ENCODE results near the gene KRTAP3-1. TPM values are rescaled to one million over a fixed set of nuclear protein-coding genes. Genes with fewer than 3 reads are reported as not detected.

Gene KRTAP3-1
- total RNA-seq, 1 experiment from 2014 or later, result not detected

DNA sequence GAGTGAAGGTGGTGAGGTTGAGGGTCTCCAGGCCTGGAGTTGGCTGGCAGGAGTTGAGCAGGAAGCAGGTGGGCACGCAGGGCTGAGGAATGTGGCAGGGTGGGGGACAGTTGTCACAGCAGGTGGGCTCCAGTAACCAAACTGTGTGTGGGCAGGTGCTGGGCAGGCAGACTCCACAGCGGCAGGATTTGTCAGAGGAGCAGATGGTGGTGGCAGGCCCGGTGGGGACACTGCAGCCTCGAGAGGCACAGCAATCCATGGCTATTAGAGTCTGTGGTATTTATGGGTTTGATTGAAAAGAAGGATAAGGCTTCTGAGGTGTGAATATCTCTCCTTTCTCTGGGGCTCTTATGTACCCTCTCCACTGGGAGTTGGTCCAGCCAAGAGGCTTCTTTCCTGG, 15.1 kb downstream of the KRTAP3-1 start, which contains the start of gene KRTAP3-3:
KRTAP3-3 (minus strand) TSS at position 326 of the 400 bp plus-strand sequence; CDS start at position 259, 67 bp downstream.
- POLR2A ChIA-PET, result no interaction called here

DNA sequence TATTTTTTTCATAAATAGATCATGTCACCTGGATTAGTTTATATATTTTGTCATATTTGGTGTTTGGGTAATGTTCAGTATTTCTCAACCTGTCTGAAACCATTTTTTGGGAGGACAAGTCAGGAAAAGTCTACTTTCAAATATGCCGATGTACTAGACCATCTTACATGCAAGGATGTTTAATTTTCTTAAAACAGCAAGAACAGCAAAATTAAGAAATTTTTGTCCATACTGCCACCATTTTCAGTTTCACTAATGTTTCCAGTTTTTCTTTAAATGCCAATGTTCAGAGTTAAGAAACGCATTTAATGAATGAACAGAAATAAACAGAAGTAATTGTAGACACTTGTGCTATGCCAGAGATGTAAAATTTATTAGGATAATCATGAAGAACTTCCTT, 15.8 kb downstream of the KRTAP3-1 start:
- no peak for DNase-seq (ENCODE audit: low spot score)
- POLR2A ChIA-PET, result no interaction called here
- CTCF ChIA-PET, result no interaction called here
- Mint-ChIP-seq H3K27ac (no peak overlapping the region), H3K9me3 (peaks cover 6% of the 10 kb centered on the region), H3K4me1 (peaks cover 7% of the 10 kb centered on the region; the same call in 1 of the 2 replicates), H3K36me3 (no peaks in the 10 kb centered on the region), H3K27me3 (ENCODE audit: low read depth) (no peaks in the 10 kb centered on the region), H3K4me3 (no peak overlapping the region)
- ATAC-seq, result no peak
- no peak for TF ChIP-seq ZNF425 (CRISPR knock-in tag; conservative IDR thresholded peaks at IDR 0.05)
- no peak for TF ChIP-seq FOXP4 (CRISPR knock-in tag; IDR thresholded peaks at IDR 0.05)
- no peak for TF ChIP-seq ATF1 (CRISPR knock-in tag; IDR thresholded peaks at IDR 0.05)
- TF ChIP-seq USF1 (CRISPR knock-in tag; IDR thresholded peaks at IDR 0.05), result no peak
- TF ChIP-seq ATF3 (CRISPR knock-in tag; conservative IDR thresholded peaks at IDR 0.05), result no peak
- TF ChIP-seq ATF6 (CRISPR knock-in tag; IDR thresholded peaks at IDR 0.05), result no peak
- no peak for TF ChIP-seq MAX (CRISPR knock-in tag; IDR thresholded peaks at IDR 0.05)
- no peak for TF ChIP-seq JUN (CRISPR knock-in tag; IDR thresholded peaks at IDR 0.05)
- no peak for TF ChIP-seq CREM (CRISPR knock-in tag; IDR thresholded peaks at IDR 0.05)
- TF ChIP-seq E2F4 (CRISPR knock-in tag; IDR thresholded peaks at IDR 0.05; ENCODE audit: borderline replicate concordance, low read depth), result no peak
- TF ChIP-seq RORB (CRISPR knock-in tag; IDR thresholded peaks at IDR 0.05), result no peak
- TF ChIP-seq ZNF232 (CRISPR knock-in tag; IDR thresholded peaks at IDR 0.05), result no peak

More for the DNA sequence above, 15.1 kb downstream of the KRTAP3-1 start, which contains the start of gene KRTAP3-3:
- Mint-ChIP-seq H3K27ac (no peak within 1 kb of the TSS), H3K4me3 (no peak within 1 kb of the TSS), H3K9me3 (peaks cover 6% of the 10 kb centered on the region), H3K36me3 (no peaks in the 10 kb centered on the region), H3K27me3 (ENCODE audit: low read depth) (no peaks in the 10 kb centered on the region), H3K4me1 (peaks cover 7% of the 10 kb centered on the region; the same call in 1 of the 2 replicates)
- ATAC-seq (no peak), DNase-seq (ENCODE audit: low spot score) (no peak)
- TF ChIP-seq, protein P1, sequence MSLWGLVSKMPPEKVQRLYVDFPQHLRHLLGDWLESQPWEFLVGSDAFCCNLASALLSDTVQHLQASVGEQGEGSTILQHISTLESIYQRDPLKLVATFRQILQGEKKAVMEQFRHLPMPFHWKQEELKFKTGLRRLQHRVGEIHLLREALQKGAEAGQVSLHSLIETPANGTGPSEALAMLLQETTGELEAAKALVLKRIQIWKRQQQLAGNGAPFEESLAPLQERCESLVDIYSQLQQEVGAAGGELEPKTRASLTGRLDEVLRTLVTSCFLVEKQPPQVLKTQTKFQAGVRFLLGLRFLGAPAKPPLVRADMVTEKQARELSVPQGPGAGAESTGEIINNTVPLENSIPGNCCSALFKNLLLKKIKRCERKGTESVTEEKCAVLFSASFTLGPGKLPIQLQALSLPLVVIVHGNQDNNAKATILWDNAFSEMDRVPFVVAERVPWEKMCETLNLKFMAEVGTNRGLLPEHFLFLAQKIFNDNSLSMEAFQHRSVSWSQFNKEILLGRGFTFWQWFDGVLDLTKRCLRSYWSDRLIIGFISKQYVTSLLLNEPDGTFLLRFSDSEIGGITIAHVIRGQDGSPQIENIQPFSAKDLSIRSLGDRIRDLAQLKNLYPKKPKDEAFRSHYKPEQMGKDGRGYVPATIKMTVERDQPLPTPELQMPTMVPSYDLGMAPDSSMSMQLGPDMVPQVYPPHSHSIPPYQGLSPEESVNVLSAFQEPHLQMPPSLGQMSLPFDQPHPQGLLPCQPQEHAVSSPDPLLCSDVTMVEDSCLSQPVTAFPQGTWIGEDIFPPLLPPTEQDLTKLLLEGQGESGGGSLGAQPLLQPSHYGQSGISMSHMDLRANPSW (CRISPR knock-in tag; conservative IDR thresholded peaks at IDR 0.05; ENCODE audit: low read depth), result no peak
- TF ChIP-seq JAZF1 (CRISPR knock-in tag; IDR thresholded peaks at IDR 0.05) (no peak), FOXP1 (CRISPR knock-in tag; IDR thresholded peaks at IDR 0.05; ENCODE audit: borderline replicate concordance) (no peak), TEAD4 (CRISPR knock-in tag; IDR thresholded peaks at IDR 0.05) (no peak), E2F1 (CRISPR knock-in tag; IDR thresholded peaks at IDR 0.05) (no peak), ZNF121 (CRISPR knock-in tag; IDR thresholded peaks at IDR 0.05) (no peak), IRF1 (CRISPR knock-in tag; IDR thresholded peaks at IDR 0.05) (no peak)
- TF ChIP-seq, protein P2, sequence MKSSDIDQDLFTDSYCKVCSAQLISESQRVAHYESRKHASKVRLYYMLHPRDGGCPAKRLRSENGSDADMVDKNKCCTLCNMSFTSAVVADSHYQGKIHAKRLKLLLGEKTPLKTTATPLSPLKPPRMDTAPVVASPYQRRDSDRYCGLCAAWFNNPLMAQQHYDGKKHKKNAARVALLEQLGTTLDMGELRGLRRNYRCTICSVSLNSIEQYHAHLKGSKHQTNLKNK (CRISPR knock-in tag; IDR thresholded peaks at IDR 0.05), result no peak
- CTCF ChIA-PET, result no interaction called here

Data from WTC11 (cell line).